ENCODE results near the gene OR1J4.
"Not testable (repeated sequence)": the region's sequence is repeated elsewhere in the genome, so short reads cannot be mapped to it uniquely, and the experiment has no call there.

The OR1J4 gene

GRCh38 chr9:122518841-122519240 is at the start of gene OR1J4:
Gene OR1J4 (plus strand): TSS chr9:122519141. CDS start chr9:122519141, 0 bp downstream.
- no peak for DNase-seq (ENCODE audit: low spot score)

- DNase-seq (ENCODE audit: low spot score), result no peak
Measured at GRCh38 chr9:122474561-122474960, 44.4 kb upstream of the OR1J4 start.

GRCh38 chr9:122475717-122476116 is 43.2 kb upstream of the OR1J4 start:
- no peak for DNase-seq (ENCODE audit: low spot score)

- no peak for DNase-seq (ENCODE audit: low spot score)
Measured at GRCh38 chr9:122477346-122477745, 41.6 kb upstream of the OR1J4 start.

GRCh38 chr9:122477826-122478225 is 41.1 kb upstream of the OR1J4 start, which contains the start of gene OR1J1:
Gene OR1J1 (minus strand): TSS chr9:122477926. CDS start chr9:122477926, 0 bp downstream.
- DNase-seq (ENCODE audit: low spot score), result no peak

- no peak for DNase-seq (ENCODE audit: low spot score)
Measured at GRCh38 chr9:122479062-122479461, 39.9 kb upstream of the OR1J4 start.

GRCh38 chr9:122498883-122499288 is 20.1 kb upstream of the OR1J4 start:
- peak; percentile 41 for DNase-seq (ENCODE audit: low spot score)

GRCh38 chr9:122506964-122507363 is 12.0 kb upstream of the OR1J4 start:
- DNase-seq (ENCODE audit: low spot score), result no peak

GRCh38 chr9:122510502-122510901 is 8.4 kb upstream of the OR1J4 start, which contains the start of gene OR1J2:
Gene OR1J2 (plus strand): TSS chr9:122510802. CDS start chr9:122510802, 0 bp downstream.
- DNase-seq (ENCODE audit: low spot score), result no peak

- DNase-seq (ENCODE audit: low spot score), result no peak
Measured at GRCh38 chr9:122518226-122518625, 715 bp upstream of the OR1J4 start.

- no peak for DNase-seq (ENCODE audit: low spot score)
Measured at GRCh38 chr9:122519376-122519775, 435 bp downstream of the OR1J4 start.

GRCh38 chr9:122526602-122527001 is 7.7 kb downstream of the OR1J4 start:
- no peak for DNase-seq (ENCODE audit: low spot score)

- no peak for DNase-seq (ENCODE audit: low spot score)
Measured at GRCh38 chr9:122527193-122527592, 8.3 kb downstream of the OR1J4 start, which contains the start of gene OR1N1. Gene OR1N1 (minus strand): TSS chr9:122527293. CDS start chr9:122527293, 0 bp downstream.

GRCh38 chr9:122531157-122531556 is 12.2 kb downstream of the OR1J4 start:
- DNase-seq (ENCODE audit: low spot score), result not testable (repeated sequence)

GRCh38 chr9:122536134-122536533 is 17.2 kb downstream of the OR1J4 start:
- no peak for DNase-seq (ENCODE audit: low spot score)

GRCh38 chr9:122537066-122537465 is 18.1 kb downstream of the OR1J4 start:
- not testable (repeated sequence) for DNase-seq (ENCODE audit: low spot score)

GRCh38 chr9:122538757-122539156 is 19.8 kb downstream of the OR1J4 start:
- DNase-seq (ENCODE audit: low spot score), result no peak

- no peak for DNase-seq (ENCODE audit: low spot score)
Measured at GRCh38 chr9:122546196-122546595, 27.3 kb downstream of the OR1J4 start.

GRCh38 chr9:122551371-122551770 is 32.4 kb downstream of the OR1J4 start:
- no peak for DNase-seq (ENCODE audit: low spot score)

GRCh38 chr9:122552812-122553211 is 33.9 kb downstream of the OR1J4 start, which contains the start of gene OR1N2:
Gene OR1N2 (plus strand): TSS chr9:122553112. CDS start chr9:122553212, 100 bp downstream.
- no peak for DNase-seq (ENCODE audit: low spot score)

GRCh38 chr9:122561446-122561845 is 42.5 kb downstream of the OR1J4 start:
- DNase-seq (ENCODE audit: low spot score), result no peak

- no peak for DNase-seq (ENCODE audit: low spot score)
Measured at GRCh38 chr9:122562134-122562760, 43.3 kb downstream of the OR1J4 start.

GRCh38 chr9:122567901-122568300 is 49.0 kb downstream of the OR1J4 start:
- DNase-seq (ENCODE audit: low spot score), result no peak

Measured in kidney capillary endothelial cell (primary cell).